COLO668 (cell line): ENCODE results near the gene SDF2L1.
"Not testable (repeated sequence)": the region's sequence is repeated elsewhere in the genome, so short reads cannot be mapped to it uniquely, and the experiment has no call there.

Experiments used
- DNase-seq: peaks from one replicate; lab custom pipeline; 2025; ENCODE audit not compliant: unreplicated experiment; lab: John Stamatoyannopoulos, UW

The SDF2L1 gene, protein sequence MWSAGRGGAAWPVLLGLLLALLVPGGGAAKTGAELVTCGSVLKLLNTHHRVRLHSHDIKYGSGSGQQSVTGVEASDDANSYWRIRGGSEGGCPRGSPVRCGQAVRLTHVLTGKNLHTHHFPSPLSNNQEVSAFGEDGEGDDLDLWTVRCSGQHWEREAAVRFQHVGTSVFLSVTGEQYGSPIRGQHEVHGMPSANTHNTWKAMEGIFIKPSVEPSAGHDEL

DNA sequence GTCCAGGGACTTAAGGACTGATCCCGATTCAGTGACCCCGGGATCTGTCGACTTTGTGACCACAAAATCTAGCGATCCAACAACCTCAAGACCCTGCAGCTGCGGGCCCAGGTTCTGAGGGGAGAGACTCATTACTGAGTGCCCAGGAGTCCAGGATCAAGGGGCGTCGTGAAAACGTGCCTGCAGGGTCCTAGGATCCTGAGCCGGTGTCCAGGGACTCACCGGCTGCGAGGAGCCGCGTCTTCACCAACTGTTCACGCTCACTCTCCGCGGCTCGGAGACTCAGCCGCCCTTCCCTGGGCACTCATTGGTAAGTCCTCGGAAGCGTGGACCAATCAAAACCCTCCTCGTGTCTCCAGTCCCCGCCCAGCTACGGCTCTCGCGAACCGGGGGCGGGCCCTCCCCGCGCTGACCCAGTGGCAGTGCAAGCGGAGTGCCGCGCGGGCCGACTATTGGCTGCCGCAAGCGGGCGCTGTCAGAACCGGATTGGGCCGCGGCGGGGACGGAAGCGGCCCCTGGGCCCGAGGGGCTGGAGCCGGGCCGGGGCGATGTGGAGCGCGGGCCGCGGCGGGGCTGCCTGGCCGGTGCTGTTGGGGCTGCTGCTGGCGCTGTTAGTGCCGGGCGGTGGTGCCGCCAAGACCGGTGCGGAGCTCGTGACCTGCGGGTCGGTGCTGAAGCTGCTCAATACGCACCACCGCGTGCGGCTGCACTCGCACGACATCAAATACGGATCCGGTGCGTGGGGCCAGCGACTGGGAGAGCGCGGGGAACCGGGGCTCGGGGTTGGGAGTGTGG is at the start of gene SDF2L1:
Gene SDF2L1, plus strand, starts transcription at position 514 of the 795 bp plus-strand sequence. Its CDS starts 35 bp downstream, at position 549.
- peak; percentile 98 for DNase-seq

DNA sequence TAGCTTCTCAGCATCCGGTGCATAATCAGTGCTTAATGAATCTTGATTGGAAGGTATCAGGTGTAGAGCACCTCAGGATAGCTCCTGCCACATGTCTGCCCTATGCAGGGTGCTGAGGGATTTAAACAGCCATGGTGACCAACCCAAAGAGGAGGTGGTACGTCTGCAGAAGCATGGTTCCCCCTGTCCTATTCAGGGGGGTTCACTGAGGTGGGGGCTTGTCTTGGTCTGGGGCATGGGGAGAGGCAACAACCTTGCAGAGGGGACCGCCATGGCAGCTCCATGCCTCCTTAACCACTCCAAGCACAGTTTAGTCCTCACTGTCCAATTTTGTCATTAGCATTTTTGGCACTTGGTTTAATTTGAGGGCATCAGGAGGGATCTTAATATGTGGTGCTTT is 49.7 kb upstream of the SDF2L1 start:
- no peak for DNase-seq

DNA sequence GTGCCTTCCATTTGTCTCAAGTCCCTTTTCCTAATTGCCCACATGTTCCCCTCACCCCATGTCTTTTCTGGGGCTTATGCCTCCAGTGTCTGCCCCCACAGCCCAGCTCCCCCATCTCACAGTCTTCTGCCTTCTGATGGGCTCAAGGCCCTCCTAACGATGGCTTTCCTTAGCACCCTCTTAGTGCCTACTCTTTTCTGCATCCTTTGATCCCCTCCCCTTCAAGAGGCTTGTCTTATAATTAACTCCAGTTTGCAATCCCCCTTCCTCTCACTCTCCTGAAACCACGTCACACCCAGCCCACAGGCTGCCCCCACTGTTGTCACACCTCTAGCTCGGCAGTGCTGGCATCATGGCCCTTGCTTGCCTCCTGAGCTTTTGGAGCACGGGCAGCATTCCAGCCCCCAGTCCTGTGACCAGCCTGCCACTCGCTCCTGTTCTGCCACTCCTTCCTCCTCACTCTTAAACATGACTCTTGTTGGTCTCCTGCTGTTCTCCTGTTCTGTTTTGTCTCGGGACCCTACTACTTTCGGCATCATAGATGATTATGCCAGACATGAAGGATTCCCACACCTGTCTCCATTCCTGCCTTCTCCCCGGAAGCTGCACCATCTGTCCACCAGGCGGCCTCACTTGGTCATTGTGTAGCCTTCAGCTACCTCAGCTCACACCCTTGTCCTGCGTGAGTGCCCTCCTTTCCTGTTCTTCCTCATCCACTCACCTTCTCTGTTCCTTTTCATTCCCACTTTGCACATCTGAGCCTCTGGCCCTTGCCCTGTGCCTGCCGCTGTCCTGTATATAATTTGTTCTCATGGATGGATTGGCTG is 48.5 kb upstream of the SDF2L1 start:
- peak; percentile 21 for DNase-seq

DNA sequence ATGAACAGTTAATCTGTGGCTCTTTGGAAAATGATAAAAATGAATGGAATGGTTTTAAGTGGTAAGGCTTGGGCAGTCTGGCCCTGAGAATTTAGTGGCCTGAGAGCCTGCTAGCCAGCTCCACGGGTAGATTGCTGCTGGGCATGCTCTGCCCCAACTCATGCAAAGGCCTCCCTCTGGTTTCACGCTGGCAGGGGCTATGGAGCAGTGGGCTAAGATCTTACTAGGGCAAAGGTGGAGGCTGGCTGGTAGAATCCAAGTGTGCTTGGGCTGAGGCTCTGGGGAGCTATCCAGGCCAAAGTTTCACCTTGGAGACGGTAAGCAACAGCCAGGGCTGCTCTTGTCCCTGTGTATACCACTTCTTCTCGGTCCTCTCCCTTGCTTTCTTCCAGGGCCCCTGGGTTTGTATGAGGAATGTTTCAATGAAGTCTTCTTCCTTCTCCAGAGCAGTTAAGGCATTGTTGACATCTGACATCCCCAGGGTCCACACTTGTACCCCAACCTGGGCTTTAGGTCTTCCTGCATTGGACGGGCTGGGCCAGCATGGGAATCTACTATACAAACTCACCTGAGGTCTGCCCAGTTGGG is 47.1 kb upstream of the SDF2L1 start:
- DNase-seq, result no peak

DNA sequence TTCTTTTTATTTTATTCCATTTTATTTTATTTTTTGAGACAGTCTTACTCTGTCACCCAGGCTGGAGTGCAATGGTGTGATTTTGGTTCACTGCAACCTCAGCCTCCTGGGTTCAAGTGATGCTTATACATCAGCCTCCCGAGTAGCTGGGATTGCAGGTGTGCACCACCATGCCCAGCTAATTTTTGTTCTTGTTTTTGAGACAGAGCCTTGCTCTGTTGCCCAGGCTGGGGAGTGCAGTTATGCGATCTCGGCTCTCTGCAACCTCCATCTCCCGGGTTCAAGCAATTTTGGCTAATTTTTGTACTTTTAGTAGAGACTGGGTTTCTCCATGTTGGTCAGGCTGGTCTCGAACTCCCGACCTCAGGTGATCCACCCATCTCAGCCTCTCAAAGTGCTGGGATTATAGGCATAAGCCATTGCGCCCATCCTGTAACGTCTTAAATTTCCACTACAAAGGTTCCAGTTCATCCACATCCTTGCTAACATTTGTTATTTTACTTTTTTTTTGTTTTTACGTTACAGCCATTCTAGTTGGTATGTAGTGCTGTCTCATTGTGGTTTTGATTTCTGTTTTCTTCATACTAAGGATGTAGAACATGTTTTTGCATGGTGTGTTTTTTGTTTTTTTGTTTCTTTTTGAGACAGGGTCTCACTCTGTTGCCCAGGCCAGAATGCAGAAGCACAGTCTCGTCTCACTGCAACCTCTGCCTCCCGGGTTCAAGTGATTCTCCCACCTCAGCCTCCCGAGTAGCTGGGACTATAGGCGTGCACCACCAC is 45.6 kb upstream of the SDF2L1 start:
- DNase-seq, result not testable (repeated sequence)

DNA sequence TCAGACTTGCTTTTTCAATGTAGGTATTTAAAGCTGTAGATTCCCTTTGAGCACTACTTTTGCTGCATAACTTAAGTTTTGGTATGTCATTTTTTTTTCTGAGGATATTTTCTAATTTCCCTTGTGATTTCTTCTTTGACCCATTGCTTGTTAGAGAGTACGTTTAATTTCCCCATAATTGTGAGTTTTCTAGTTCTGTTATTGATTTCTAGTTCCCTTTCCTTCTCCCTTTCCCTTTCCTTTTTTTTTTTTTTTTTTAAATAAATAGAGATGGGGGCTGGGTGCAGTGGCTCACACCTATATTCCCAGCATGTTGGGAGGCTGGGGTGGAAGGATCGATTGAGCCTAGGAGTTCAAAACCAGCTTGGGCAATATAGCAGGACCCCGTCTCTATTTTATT is 43.8 kb upstream of the SDF2L1 start:
- DNase-seq, result no peak

DNA sequence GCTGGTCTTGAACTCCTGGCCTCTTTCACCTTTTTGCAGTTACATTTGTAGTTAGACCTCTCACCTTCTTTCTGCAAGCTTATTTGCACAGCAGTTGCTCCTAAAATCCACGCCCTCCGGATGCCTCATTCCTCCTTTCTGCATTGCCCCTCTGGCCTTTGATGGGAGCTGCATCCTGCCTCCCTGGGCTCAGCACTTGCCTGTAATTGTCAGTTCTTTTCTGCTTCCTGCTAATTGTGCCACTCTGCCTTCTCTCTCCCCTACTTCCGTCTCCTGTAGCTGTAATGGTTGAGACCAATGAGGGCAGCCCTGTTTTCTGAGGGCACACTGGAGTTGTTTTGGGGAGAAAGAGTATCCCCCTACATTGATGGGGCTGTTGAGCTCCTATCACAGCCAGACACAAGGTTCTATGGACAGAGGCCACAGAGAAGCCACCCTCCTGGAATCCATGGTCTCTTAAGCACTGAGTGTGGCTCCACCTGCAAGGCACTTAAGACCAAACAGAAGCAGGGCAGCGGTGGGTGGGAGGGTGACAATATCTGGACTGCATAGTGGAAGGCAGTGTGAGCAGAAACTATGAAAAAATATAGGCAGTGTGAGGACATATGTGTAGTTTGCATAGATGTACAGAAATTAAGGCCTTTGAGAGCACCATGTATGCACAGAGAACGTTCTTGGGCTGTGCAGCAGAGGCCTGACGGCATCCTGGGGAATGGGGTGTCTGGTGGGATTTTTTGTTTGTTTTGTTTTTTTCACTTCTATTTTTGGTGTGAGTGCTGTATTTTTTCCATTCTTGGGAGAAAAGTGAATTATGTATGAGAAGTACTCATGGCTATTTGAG is 42.8 kb upstream of the SDF2L1 start:
- no peak for DNase-seq

DNA sequence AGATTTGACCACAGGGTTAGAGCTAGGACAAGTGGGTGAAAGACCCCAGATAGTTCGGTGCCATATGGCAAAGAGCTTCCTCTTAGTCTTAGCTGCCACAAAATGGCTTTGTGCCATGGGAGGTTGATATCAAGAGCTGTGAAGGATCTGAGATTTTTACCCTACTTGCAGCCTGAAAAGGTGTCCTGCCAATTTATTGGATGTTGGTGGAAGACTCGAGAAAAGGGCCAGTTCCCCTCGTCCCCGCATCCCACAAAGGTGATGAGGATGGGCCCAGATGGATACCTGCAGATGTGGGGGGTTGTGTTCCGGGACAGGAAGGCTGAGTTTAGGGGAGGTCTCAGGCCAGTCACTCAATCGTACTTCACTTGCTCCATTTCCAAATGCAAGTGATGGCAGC is 39.5 kb upstream of the SDF2L1 start:
- DNase-seq, result no peak

DNA sequence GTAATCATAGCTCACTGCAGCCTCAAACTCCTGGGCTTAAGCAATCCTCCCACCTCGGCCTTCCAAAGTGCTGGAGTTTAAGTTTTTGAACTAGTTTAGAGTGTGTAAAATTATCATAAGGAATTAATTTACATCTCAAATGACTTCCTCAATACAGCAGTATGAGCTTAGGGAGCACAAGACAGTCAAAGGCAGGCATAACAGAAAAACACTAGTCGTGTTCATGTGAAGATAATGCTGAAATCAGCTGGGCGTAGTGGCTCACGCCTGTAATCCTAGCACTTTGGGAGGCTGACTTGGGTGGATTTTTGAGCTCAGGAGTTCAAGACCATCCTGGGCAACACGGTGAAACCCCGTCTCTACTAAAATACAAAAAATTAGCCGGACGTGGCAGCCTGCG is 38.1 kb upstream of the SDF2L1 start:
- DNase-seq, result no peak

DNA sequence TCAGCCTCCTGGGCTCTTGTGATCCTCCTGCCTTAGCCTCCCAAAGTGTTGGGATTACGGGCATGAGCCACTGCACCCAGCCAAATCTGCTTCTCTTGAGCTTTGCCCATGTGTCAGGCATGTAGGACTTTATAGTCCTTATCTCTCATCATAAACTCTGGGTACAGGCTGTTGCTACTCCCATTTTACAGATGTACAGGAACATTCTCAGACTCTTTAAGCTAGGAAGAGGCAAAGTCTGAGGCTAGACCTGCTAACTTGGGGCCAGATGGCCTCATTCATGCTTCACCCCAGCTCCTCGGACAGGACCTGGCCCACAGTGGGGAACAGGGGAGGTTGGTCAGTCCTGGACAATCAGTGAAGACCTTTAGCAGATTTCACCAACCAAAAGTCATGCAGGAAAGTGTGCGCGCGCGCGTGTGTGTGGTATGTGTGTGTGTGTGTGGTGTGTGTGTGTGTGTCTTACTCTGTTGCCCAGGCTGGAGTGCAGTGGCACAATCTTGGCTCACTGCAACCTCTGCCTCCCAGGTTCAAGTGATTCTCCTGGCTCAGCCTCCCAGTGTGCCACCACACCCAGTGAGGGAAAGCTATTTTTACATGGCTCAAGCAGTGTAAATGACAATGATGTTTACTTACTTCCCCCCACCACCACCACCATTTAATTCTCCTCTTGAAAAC is 36.1 kb upstream of the SDF2L1 start:
- DNase-seq, result no peak

DNA sequence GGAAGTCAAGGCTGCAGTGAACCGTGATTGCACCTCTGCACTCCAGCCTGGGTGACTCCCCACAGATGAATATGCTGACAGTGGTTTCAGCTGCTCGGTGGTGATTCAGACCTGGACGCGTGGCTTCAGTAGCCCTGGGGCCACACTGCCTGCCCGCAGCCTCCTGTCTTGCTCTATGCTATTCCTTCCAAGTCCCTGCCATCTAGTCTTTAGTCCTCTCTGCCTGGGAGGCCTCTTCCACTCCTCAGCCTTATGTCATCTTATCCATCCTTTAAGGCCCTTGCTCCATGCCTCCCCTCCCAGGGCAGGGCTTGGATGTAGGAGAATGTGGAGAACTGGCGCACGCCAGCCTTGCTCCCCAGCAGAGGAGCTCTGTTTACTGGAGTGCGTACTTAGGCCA is 35.3 kb upstream of the SDF2L1 start:
- DNase-seq, result no peak

DNA sequence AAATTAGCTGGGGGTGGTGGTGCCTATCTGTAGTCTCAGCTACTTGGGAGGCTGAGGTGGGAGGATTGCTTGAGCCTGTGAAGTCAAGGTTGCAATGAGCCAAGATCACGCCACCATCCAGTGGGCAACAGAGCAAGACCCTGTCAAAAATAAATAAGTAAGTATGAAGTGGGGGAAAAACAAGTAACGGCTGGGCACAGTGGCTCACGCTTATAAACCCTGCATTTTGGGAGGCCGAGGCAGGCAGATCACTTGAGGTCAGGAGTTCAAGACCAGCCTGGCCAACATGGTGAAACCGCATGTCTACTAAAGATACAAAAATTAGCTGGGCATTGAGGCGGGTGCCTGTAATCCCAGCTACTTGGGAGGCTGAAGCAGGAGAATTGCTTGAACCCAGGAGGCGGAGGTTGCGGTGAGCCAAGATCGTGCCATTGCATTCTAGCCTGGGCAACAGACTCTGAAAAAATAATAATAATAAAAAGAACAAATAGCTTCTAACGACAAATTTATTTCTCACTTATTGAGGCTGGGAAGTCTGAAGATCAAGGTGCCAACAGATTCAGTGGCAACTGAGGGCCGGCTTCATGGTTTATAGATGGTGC is 32.4 kb upstream of the SDF2L1 start:
- DNase-seq, result not testable (repeated sequence)

DNA sequence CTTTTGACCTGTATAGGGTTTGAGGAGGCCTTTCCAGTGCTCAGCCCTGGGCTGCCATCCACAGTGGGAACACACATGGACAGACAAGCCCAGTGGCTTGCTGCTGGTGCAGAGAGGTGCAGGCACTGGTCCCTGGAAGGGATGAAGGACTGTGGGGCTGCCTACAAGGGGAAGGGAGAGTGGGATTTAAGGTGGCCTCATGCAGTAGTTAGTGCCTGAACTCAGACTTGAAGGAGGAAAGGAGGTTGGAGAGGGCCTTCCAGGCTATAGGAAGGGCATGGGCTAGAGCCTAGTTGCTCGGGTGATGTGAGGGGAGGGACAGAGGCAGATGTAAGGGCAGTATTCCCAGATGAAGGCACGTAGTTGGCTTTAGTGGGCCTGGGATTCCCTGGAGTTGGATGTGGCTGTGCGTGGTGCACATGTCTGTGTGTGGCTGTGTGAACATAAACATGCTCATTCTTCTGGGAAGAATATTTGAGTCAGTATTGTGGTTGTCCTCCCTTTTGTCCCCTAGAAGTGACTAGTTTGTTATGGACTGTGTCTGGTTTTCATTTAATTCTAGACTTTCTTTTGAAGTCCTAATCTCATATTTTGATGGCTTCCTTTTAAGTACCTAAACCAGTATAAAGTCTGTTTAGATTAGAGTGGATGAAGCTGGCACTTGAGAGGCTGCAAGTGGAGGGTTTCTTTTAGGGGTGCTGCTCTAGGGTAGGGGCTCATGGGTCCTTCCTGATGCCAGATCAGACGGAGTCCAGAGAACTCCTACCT is 30.7 kb upstream of the SDF2L1 start:
- DNase-seq, result no peak

DNA sequence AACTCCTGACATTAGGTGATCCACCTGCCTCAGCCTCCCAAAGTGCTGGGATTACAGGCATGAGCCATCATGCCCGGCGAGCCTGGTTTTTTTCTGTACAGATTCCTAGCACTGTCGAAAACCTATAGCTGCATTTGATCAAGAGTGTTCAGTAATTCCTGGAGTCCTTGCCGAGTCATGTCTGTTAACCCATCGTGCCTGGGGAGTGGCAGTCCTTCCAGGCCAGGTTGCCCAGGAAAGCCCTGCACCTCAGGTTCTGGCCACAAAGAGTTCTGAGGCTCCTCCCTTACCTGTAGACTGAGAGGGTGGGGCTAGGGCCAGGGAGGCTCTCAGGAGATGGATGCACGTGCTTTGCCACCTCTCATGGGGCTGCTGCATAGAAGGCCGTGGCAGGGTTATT is 29.2 kb upstream of the SDF2L1 start:
- no peak for DNase-seq

DNA sequence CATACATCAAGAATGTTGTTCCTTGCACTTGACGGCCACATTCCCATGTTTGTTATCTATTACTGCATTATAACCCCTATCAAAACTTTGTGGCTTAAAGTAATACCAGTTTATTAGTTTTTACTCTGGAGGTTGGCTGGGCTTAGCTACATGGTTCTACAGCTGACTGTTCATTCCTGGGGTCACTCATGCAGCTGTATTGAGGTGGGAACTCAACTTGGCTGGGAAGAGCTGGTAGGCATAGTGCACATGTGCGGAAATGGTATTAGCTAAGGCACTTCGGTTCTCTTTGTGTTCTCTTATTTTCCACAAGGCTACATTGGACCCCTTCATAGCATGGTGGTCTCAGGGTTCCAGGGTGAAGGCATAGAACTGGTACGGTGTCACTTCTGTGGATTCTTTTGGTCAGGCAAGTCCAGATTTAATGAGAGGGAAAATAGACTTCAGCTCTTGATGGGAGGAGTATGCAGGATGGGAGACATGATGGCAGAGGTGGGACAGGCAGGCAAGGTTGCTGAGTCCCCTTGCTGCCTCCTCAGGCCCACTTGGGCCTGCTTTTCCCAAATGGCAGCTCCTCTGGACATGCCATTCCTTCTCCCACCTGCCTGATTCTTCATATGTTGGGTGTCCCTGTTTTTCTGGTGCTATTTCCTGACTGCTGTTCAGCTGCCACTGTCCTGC is 28.4 kb upstream of the SDF2L1 start:
- DNase-seq, result no peak

DNA sequence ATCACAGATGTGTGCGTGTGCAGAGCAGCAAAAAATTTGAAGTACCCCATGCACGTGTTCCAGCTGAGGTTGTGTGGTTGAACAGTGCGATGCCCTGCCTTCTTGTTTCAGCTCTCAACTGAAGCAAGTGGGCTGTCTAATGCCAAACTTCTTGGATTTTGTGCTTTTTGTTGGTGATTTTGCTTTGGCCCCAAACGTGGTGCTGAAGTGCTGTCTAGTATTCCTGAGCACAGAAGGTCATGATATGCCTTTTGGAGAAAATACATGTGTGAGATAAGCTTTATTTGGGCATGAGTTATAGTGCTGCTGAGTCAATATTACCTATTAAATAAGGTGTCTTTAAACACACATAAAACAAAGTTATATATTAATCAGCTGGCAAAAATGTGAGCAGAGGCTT is 26.4 kb upstream of the SDF2L1 start:
- no peak for DNase-seq

DNA sequence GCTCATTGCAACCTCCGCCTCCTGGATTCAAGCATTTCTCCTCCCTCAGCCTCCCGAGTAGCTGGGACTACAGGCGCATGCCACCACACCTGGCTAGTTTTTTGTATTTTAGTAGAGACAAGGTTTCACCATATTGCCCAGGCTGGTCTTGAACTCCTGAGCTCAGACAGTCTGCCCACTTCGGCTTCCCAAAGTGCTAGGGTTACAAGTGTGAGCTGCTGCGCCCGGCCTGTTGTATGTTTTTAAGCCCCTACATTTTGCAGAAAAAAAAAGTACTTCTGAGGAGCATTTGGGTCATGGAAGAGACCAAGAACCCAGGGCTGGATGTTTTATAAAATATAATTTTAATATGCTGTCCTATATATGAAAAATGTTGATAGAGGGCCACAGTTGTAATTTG is 24.8 kb upstream of the SDF2L1 start:
- DNase-seq, result not testable (repeated sequence)
